Type B pancreatic cell (in vitro differentiated cells): Measurements from ENCODE around the gene SPACA6. TPM values are rescaled to one million over a fixed set of nuclear protein-coding genes. Genes with fewer than 3 reads are reported as not detected.

Experiments
- DNase-seq: peaks from one replicate; pipeline ENCODE4 v3.0.0; 2021; ENCODE audit warnings: mixed read lengths; ENCODE audit not compliant: unreplicated experiment; ENCODE audit errors: extremely low spot score
- H3K27ac Mint-ChIP-seq: 2 replicates; pipeline ENCODE4 v1.8.0; 2021; ENCODE audit warnings: mild to moderate bottlenecking, mixed read lengths
- H3K27me3 Mint-ChIP-seq: 2 replicates; pipeline ENCODE4 v1.8.0; 2021; ENCODE audit warnings: mixed read lengths
- H3K36me3 Mint-ChIP-seq: 2 replicates; pipeline ENCODE4 v1.8.0; 2021; ENCODE audit warnings: mixed read lengths
- H3K4me1 Mint-ChIP-seq: one replicate; pipeline ENCODE4 v1.8.0; 2021; ENCODE audit warnings: mixed read lengths; ENCODE audit not compliant: unreplicated experiment
- H3K4me3 Mint-ChIP-seq: 2 replicates; pipeline ENCODE4 v1.8.0; 2021; ENCODE audit warnings: mild to moderate bottlenecking, mixed read lengths
- H3K9me3 Mint-ChIP-seq: 2 replicates; pipeline ENCODE4 v1.8.0; 2021; ENCODE audit warnings: mixed read lengths
- total RNA-seq: library from RNA; stranded (reverse); gene quantifications from 2 replicates; pipeline ENCODE4 v1.2.1, GENCODE V29; 2021; ENCODE audit warnings: low replicate concordance
- TF ChIP-seq, protein P1 (sequence below): fragments of 200-600 bp; sonication (generic); conservative IDR thresholded peaks from 2 replicates; pipeline ENCODE4 v1.5.0; 2021; ENCODE audit warnings: antibody characterized with exemption, mild to moderate bottlenecking

The SPACA6 gene
- total RNA-seq, 1 donor from 2014 or later = 28.7 TPM

DNA sequence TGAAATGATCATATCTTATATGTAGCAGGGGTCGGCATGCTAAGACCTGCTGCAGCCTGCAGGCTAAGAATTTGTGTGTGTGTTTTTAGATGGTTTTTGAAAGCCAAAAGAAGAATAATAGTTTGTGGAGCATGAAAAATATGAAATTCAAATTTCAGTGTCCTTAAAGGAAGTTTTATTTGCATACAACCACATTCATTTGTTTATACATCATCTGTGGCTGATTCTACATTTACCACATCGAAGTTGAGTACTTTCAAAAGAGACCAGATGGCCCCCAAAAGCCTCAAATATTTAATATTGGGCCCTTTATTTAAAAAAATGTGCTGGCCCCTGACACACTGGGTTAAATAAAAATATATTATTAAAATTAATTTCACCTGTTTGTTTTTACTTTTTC, 29.4 kb downstream of the SPACA6 start:
- no peak overlapping the region for H3K27ac Mint-ChIP-seq
- no peak for DNase-seq
- peaks cover 82% of the 10 kb centered on the region for H3K27me3 Mint-ChIP-seq
- H3K4me1 Mint-ChIP-seq = peaks cover 6% of the 10 kb centered on the region
- no peaks in the 10 kb centered on the region for H3K9me3 Mint-ChIP-seq
- TF ChIP-seq, protein P1, sequence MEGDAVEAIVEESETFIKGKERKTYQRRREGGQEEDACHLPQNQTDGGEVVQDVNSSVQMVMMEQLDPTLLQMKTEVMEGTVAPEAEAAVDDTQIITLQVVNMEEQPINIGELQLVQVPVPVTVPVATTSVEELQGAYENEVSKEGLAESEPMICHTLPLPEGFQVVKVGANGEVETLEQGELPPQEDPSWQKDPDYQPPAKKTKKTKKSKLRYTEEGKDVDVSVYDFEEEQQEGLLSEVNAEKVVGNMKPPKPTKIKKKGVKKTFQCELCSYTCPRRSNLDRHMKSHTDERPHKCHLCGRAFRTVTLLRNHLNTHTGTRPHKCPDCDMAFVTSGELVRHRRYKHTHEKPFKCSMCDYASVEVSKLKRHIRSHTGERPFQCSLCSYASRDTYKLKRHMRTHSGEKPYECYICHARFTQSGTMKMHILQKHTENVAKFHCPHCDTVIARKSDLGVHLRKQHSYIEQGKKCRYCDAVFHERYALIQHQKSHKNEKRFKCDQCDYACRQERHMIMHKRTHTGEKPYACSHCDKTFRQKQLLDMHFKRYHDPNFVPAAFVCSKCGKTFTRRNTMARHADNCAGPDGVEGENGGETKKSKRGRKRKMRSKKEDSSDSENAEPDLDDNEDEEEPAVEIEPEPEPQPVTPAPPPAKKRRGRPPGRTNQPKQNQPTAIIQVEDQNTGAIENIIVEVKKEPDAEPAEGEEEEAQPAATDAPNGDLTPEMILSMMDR = no peak
- no peaks in the 10 kb centered on the region for H3K36me3 Mint-ChIP-seq
- no peak overlapping the region for H3K4me3 Mint-ChIP-seq

DNA sequence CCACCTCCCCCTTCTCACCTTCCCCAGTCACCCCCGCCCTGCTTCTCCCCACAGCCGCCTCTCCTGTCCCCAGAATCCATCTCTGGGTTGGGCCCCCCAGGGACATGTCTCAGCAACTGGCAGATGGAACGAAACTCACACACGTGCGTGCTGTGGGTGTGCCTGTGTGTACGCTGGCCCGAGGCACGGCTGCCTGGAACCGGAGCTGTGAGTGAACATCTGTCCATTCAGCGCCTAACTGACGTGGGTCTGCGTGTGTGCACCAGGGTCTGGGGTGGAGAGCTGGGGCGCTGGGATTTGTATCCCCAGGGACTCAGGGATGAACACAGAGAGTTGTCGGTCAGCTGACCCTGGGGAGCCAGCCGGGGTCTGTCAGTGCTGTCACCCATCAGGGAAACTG, 31.4 kb downstream of the SPACA6 start:
- Mint-ChIP-seq H3K27ac (peak overlapping the region; percentile 59), H3K4me3 (no peak overlapping the region), H3K4me1 (peaks cover 6% of the 10 kb centered on the region), H3K27me3 (peaks cover 70% of the 10 kb centered on the region), H3K9me3 (no peaks in the 10 kb centered on the region), H3K36me3 (no peaks in the 10 kb centered on the region)
- TF ChIP-seq, protein P1 = no peak
- DNase-seq = no peak

DNA sequence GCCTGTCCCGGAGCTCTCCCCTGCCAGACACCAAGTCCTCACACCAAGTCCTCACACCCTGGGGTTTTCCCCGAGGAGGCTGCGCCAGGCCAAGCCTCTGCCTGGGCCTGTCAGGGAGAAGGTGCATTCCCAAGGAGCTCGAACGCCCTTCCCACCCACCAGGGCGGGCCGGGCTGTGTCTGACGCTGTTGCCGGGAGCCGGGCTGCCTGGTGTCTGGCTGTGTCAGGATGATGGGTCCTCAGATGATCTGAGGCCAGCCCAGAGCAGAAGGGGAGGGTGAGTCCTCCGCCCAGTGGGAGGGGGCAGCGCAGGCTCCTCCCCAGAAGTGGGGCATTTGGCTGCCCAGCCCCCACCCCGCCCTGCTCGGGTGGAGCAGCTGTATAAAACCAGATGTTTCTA, 32.9 kb downstream of the SPACA6 start:
- Mint-ChIP-seq H3K27me3 (peaks cover 57% of the 10 kb centered on the region), H3K4me1 (peaks cover 6% of the 10 kb centered on the region), H3K9me3 (no peaks in the 10 kb centered on the region), H3K36me3 (no peaks in the 10 kb centered on the region), H3K4me3 (no peak overlapping the region), H3K27ac (peak overlapping the region; percentile 37)
- TF ChIP-seq, protein P1 = no peak
- no peak for DNase-seq

DNA sequence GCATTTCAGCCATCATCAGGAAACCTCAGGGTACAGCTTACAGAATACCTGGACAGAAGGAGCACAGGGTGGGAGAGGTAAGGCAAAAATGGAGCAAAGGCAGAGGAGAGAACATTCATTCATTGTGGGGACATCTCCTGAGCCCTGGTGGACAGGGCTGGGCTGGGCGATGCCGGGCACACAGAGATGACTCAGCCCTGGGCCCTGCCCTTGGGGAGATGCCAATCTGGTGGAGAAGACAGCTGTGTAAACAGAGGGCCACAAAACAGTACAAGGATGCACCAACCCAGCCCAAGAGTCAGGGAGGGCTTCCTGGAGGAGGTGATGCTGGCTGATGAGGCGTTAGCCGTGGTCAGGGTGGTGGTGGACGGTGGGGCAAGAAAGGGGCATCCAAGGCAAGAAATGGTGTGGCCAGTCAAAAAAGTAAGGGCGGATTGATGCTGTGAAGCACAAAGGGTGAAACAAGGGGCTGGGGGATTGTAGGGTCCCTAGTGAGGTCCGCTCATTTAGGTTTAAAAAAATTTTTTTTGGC, 34.3 kb downstream of the SPACA6 start:
- Mint-ChIP-seq H3K27ac (no peak overlapping the region), H3K9me3 (no peaks in the 10 kb centered on the region), H3K27me3 (peaks cover 46% of the 10 kb centered on the region), H3K36me3 (no peaks in the 10 kb centered on the region), H3K4me1 (peaks cover 6% of the 10 kb centered on the region), H3K4me3 (no peak overlapping the region)
- DNase-seq = no peak
- TF ChIP-seq, protein P1 = no peak

DNA sequence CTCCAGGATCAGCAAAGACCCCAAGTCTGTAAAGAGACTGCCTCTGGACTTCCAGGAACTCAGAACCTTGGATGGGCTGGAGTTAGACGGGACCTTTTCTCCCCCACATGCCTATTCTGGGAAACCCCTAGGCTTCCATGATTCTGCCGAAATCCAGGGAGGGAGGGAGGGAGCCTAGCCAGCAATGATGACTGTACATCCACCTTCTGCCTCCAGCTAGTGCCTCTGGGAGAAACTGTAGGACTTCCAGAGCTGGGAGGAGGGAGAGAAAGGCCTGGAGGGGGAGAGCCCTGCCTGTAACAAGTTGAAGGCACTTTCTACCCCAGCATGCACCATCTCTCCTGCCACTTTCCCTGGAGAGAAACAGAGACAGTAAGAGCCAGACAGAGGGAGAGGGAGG, 36.7 kb downstream of the SPACA6 start:
- Mint-ChIP-seq H3K9me3 (no peaks in the 10 kb centered on the region), H3K36me3 (no peaks in the 10 kb centered on the region)
- TF ChIP-seq, protein P1 = no peak

More for the DNA sequence above, 36.7 kb downstream of the SPACA6 start:
- no peak for DNase-seq
- Mint-ChIP-seq H3K4me3 (no peak overlapping the region), H3K27me3 (peaks cover 25% of the 10 kb centered on the region), H3K27ac (no peak overlapping the region), H3K4me1 (peaks cover 6% of the 10 kb centered on the region)
